ENCODE data around the gene HPRT1.

HPRT1 gene

GRCh38 chrX:134537179-134537955, 77.4 kb downstream of the HPRT1 start:
- FAIRE-seq, result no peak
- no peak for DNase-seq (ENCODE audit: extremely low spot score, insufficient read length, low read depth)

GRCh38 chrX:134538316-134538715, 78.4 kb downstream of the HPRT1 start:
- FAIRE-seq, result no peak
- no peak for DNase-seq (ENCODE audit: extremely low spot score, insufficient read length, low read depth)

- FAIRE-seq (peak; percentile 48), DNase-seq (ENCODE audit: extremely low spot score, insufficient read length, low read depth) (no peak)
Observed at GRCh38 chrX:134541906-134542305, 81.9 kb downstream of the HPRT1 start.

GRCh38 chrX:134542485-134542884, 82.5 kb downstream of the HPRT1 start:
- no peak for DNase-seq (ENCODE audit: extremely low spot score, insufficient read length, low read depth)
- peak; percentile 61 for FAIRE-seq

- no peak for DNase-seq (ENCODE audit: extremely low spot score, insufficient read length, low read depth)
- no peak for FAIRE-seq
Observed at GRCh38 chrX:134543288-134543687, 83.3 kb downstream of the HPRT1 start.

- DNase-seq (ENCODE audit: extremely low spot score, insufficient read length, low read depth), result no peak
- FAIRE-seq, result no peak
Observed at GRCh38 chrX:134544135-134544512, 84.2 kb downstream of the HPRT1 start.

GRCh38 chrX:134544513-134545151, 84.7 kb downstream of the HPRT1 start:
- DNase-seq (ENCODE audit: extremely low spot score, insufficient read length, low read depth) (no peak), FAIRE-seq (no peak)

- DNase-seq (ENCODE audit: extremely low spot score, insufficient read length, low read depth), result no peak
- no peak for FAIRE-seq
Observed at GRCh38 chrX:134545510-134545909, 85.5 kb downstream of the HPRT1 start.

- FAIRE-seq (no peak), DNase-seq (ENCODE audit: extremely low spot score, insufficient read length, low read depth) (no peak)
Observed at GRCh38 chrX:134546187-134546586, 86.2 kb downstream of the HPRT1 start.

- FAIRE-seq, result no peak
- DNase-seq (ENCODE audit: extremely low spot score, insufficient read length, low read depth), result no peak
Observed at GRCh38 chrX:134547047-134547679, 87.2 kb downstream of the HPRT1 start.

- DNase-seq (ENCODE audit: extremely low spot score, insufficient read length, low read depth) (no peak), FAIRE-seq (peak; percentile 56)
Observed at GRCh38 chrX:134548257-134549201, 88.6 kb downstream of the HPRT1 start.
